H1 (cell line): Measurements from ENCODE around the gene AK8. TPM values are rescaled to one million over a fixed set of nuclear protein-coding genes. Genes with fewer than 3 reads are reported as not detected.

Experiments used
- CTCF ChIA-PET: fragments of 300-600 bp; sonication (Branson Sonifier 250); formaldehyde crosslinking; loops from one replicate; lab custom pipeline; 2021; ENCODE audit not compliant: partially characterized antibody; lab: Charles Lee
- POLR2A ChIA-PET: fragments of 300-600 bp; sonication (Branson Sonifier 250); formaldehyde crosslinking; loops from one replicate; lab custom pipeline; 2021; ENCODE audit warnings: inconsistent platforms; ENCODE audit not compliant: partially characterized antibody; lab: Charles Lee
- DNase-seq, 2 experiments: peaks; one replicate each; pipeline versions ENCODE4 v3.0.0 to v3.0.0-alpha.2; 2010 to 2022; ENCODE audit warnings: low spot score in 2 of 2, low read depth in 1 of 2, mixed read lengths in 1 of 2
- FAIRE-seq: peaks from 2 replicates; lab custom pipeline; 2011; peaks lifted over from hg19 to GRCh38; lab: Jason Lieb, UNC
- H2AFZ ChIP-seq: 2 replicates; pipeline ENCODE4 v1.8.1; 2012; ENCODE audit warnings: low read length, inconsistent platforms
- H2AK5ac ChIP-seq: 2 replicates; pipeline ENCODE4 v1.6.1; 2013; ENCODE audit warnings: low read depth, low read length
- H2BK120ac ChIP-seq: replicated peaks from 2 replicates; pipeline ENCODE3; 2013; ENCODE audit warnings: low read depth, low read length, inconsistent platforms
- H2BK12ac ChIP-seq: 2 replicates; pipeline ENCODE4 v1.6.1; 2013; ENCODE audit warnings: low read depth, low read length
- H2BK15ac ChIP-seq: 2 replicates; pipeline ENCODE4 v1.6.1; 2013; ENCODE audit warnings: low read length
- H2BK20ac ChIP-seq: 2 replicates; pipeline ENCODE4 v1.6.1; 2013; ENCODE audit warnings: low read length
- H2BK5ac ChIP-seq: 2 replicates; pipeline ENCODE4 v1.6.1; 2013; ENCODE audit warnings: low read depth, low read length
- H3K14ac ChIP-seq: 2 replicates; pipeline ENCODE4 v1.6.1; 2013; ENCODE audit warnings: inconsistent platforms; ENCODE audit not compliant: insufficient read length
- H3K18ac ChIP-seq: 2 replicates; pipeline ENCODE4 v1.6.1; 2013; ENCODE audit warnings: low read length; ENCODE audit errors: extremely low read depth
- H3K23ac ChIP-seq: 2 replicates; pipeline ENCODE4 v1.6.1; 2013; ENCODE audit warnings: inconsistent platforms; ENCODE audit not compliant: insufficient read length
- H3K23me2 ChIP-seq: 2 replicates; pipeline ENCODE4 v1.6.1; 2013; ENCODE audit warnings: low read depth, low read length
- H3K27ac ChIP-seq: 2 replicates; pipeline ENCODE4 v1.6.1; 2011; ENCODE audit warnings: low read depth, low read length, inconsistent platforms
- H3K27me3 ChIP-seq, 4 experiments: replicated peaks in 1 of 4; 1 replicate in 1 of 4; 2 replicates in 3 of 4; pipeline versions ENCODE4 v1.6.1 to v1.8.1; 2011 to 2013; ENCODE audit warnings: low read length in 3 of 4, mild to moderate bottlenecking in 3 of 4, inconsistent platforms in 2 of 4, mixed read lengths in 2 of 4, moderate library complexity in 1 of 4; ENCODE audit not compliant: control insufficient read depth in 3 of 4, insufficient read depth in 3 of 4; ENCODE audit errors: extremely low read depth in 1 of 4
- H3K36me3 ChIP-seq, 4 experiments: 2 replicates each; pipeline versions ENCODE4 v1.6.1 to v1.8.1; 2011 to 2013; ENCODE audit warnings: mild to moderate bottlenecking in 4 of 4, low read length in 3 of 4, moderate library complexity in 2 of 4, control low read depth in 1 of 4, inconsistent platforms in 1 of 4; ENCODE audit not compliant: insufficient read depth in 4 of 4, control insufficient read depth in 2 of 4
- H3K4ac ChIP-seq: replicated peaks from 2 replicates; pipeline ENCODE3; 2013; ENCODE audit warnings: low read length, low read depth, mixed read lengths, inconsistent platforms; ENCODE audit not compliant: insufficient read length
- H3K4me1 ChIP-seq, 4 experiments: replicated peaks in 1 of 4; 1 replicate in 1 of 4; 2 replicates in 3 of 4; pipeline versions ENCODE4 v1.6.1 to v1.8.1; 2011 to 2013; ENCODE audit warnings: low read length in 3 of 4, inconsistent platforms in 2 of 4, mixed read lengths in 1 of 4; ENCODE audit not compliant: insufficient read depth in 4 of 4, control insufficient read depth in 3 of 4
- H3K4me2 ChIP-seq, 2 experiments: 2 replicates each; pipeline versions ENCODE4 v1.6.1 to v1.8.1; 2011 to 2013; ENCODE audit warnings: low read depth in 2 of 2, low read length in 2 of 2, control low read depth in 1 of 2, inconsistent platforms in 1 of 2, mild to moderate bottlenecking in 1 of 2; ENCODE audit not compliant: insufficient read depth in 1 of 2
- H3K4me3 ChIP-seq, 4 experiments: fragments of 200-600, 300-600 bp in 1 of 4; sonication (generic), shearing (Covaris generic), sonication (Bioruptor Twin) in 1 of 4; 2 replicates each; pipeline versions ENCODE4 v1.5.1 to v1.8.1; 2011 to 2016; ENCODE audit warnings: low read length in 4 of 4, low read depth in 3 of 4, control low read depth in 2 of 4, inconsistent platforms in 2 of 4, mild to moderate bottlenecking in 2 of 4, mixed read lengths in 1 of 4, moderate library complexity in 1 of 4; ENCODE audit not compliant: insufficient read depth in 2 of 4; ENCODE audit errors: extremely low read depth in 1 of 4
- H3K56ac ChIP-seq: replicated peaks from 2 replicates; pipeline ENCODE3; 2013; ENCODE audit warnings: low read depth, mild to moderate bottlenecking, mixed read lengths, low read length, inconsistent platforms; ENCODE audit not compliant: insufficient read length
- H3K79me1 ChIP-seq: 2 replicates; pipeline ENCODE4 v1.6.1; 2013; ENCODE audit warnings: low read depth, low read length, control low read depth
- H3K79me2 ChIP-seq, 2 experiments: 2 replicates each; pipeline versions ENCODE4 v1.6.1 to v1.8.1; 2012 to 2013; ENCODE audit warnings: low read length in 2 of 2, mild to moderate bottlenecking in 2 of 2, inconsistent platforms in 1 of 2; ENCODE audit not compliant: insufficient read depth in 2 of 2, control insufficient read depth in 1 of 2
- H3K9ac ChIP-seq, 4 experiments: replicated peaks in 1 of 4; 1 replicate in 1 of 4; 2 replicates in 3 of 4; pipeline versions ENCODE4 v1.6.1 to v1.8.1; 2011 to 2013; ENCODE audit warnings: low read depth in 3 of 4, low read length in 3 of 4, control low read depth in 2 of 4, mild to moderate bottlenecking in 2 of 4, moderate library complexity in 2 of 4, inconsistent platforms in 1 of 4; ENCODE audit errors: extremely low read depth in 1 of 4
- H3K9me3 ChIP-seq, 2 experiments: 2 replicates each; pipeline versions ENCODE4 v1.6.1 to v1.8.1; 2012 to 2013; ENCODE audit warnings: mild to moderate bottlenecking in 2 of 2, moderate library complexity in 2 of 2, control low read depth in 1 of 2, inconsistent platforms in 1 of 2, low read depth in 1 of 2, low read length in 1 of 2, mixed read lengths in 1 of 2; ENCODE audit not compliant: insufficient read depth in 2 of 2
- H4K20me1 ChIP-seq, 2 experiments: replicated peaks in 1 of 2; 2 replicates each; pipeline versions ENCODE3 to v1.8.1; 2011 to 2013; ENCODE audit warnings: inconsistent platforms in 2 of 2, low read length in 2 of 2, mild to moderate bottlenecking in 1 of 2; ENCODE audit not compliant: insufficient read depth in 2 of 2, control insufficient read depth in 1 of 2
- H4K5ac ChIP-seq: 2 replicates; pipeline ENCODE4 v1.6.1; 2013; ENCODE audit warnings: low read length, low read depth, mixed read lengths, inconsistent platforms; ENCODE audit not compliant: insufficient read length
- H4K8ac ChIP-seq: 2 replicates; pipeline ENCODE4 v1.8.0; 2013; ENCODE audit warnings: mild to moderate bottlenecking, moderate library complexity, low read length, inconsistent platforms; ENCODE audit not compliant: insufficient read depth; ENCODE audit errors: extremely low read depth
- H4K91ac ChIP-seq: replicated peaks from 2 replicates; pipeline ENCODE3; 2013; ENCODE audit warnings: low read length, mixed read lengths, inconsistent platforms; ENCODE audit not compliant: insufficient read length
- ASH2L ChIP-seq: fragments of 200-600, 300-600 bp; sonication (generic); IDR thresholded peaks from one replicate; pipeline ENCODE4 v1.7.1; 2017; ENCODE audit warnings: low read length
- ATF2 ChIP-seq: IDR thresholded peaks from 2 replicates; pipeline ENCODE4 v1.6.1; 2012; ENCODE audit warnings: low read length, inconsistent platforms
- BCL11A ChIP-seq, 2 experiments: IDR thresholded peaks; one replicate each; pipeline ENCODE4 v1.6.1; 2011; ENCODE audit warnings: low read depth in 2 of 2, low read length in 2 of 2, mild to moderate bottlenecking in 2 of 2
- CREB1 ChIP-seq: IDR thresholded peaks from 2 replicates; pipeline ENCODE4 v1.6.1; 2012; ENCODE audit warnings: inconsistent platforms
- EP300 ChIP-seq, 2 experiments: IDR thresholded peaks; 1 replicate in 1 of 2; 2 replicates in 1 of 2; pipeline ENCODE4 v1.6.1; 2011 to 2012; ENCODE audit warnings: low read depth in 2 of 2, low read length in 2 of 2, mild to moderate bottlenecking in 2 of 2, borderline replicate concordance in 1 of 2, inconsistent platforms in 1 of 2, moderate library complexity in 1 of 2
- KDM5A ChIP-seq: fragments of 200-600 bp; IDR thresholded peaks from 2 replicates; pipeline ENCODE4 v1.7.1; 2012; ENCODE audit warnings: mild to moderate bottlenecking, low read length, inconsistent platforms, mixed read lengths
- RFX5 ChIP-seq: IDR thresholded peaks from 2 replicates; pipeline ENCODE4 v1.6.1; 2011; ENCODE audit warnings: low read depth, low read length, improper control_type of control experiment, borderline replicate concordance
- RNF2 ChIP-seq: fragments of 200-900, 300-1000 bp; sonication (generic); IDR thresholded peaks from 2 replicates; pipeline ENCODE4 v1.7.1; 2016; ENCODE audit warnings: borderline replicate concordance, low read depth, mild to moderate bottlenecking, antibody characterized with exemption, low read length; ENCODE audit not compliant: poor library complexity, severe bottlenecking; ENCODE audit errors: missing control alignments
- SIX5 ChIP-seq: IDR thresholded peaks from 2 replicates; pipeline ENCODE4 v1.6.1; 2011; ENCODE audit warnings: mild to moderate bottlenecking, low read depth, low read length
- SP2 ChIP-seq: IDR thresholded peaks from 2 replicates; pipeline ENCODE4 v1.6.1; 2012; ENCODE audit warnings: mild to moderate bottlenecking, low read length, inconsistent platforms
- SUZ12 ChIP-seq: fragments of 200-600 bp; sonication (generic); IDR thresholded peaks from 2 replicates; pipeline ENCODE4 v1.6.1; 2012; ENCODE audit warnings: mild to moderate bottlenecking, inconsistent platforms, low read length, moderate library complexity, mixed read lengths
- TAF7 ChIP-seq: optimal IDR thresholded peaks from 2 replicates; pipeline ENCODE3; 2011; ENCODE audit warnings: low read depth, mild to moderate bottlenecking, inconsistent platforms, low read length, moderate library complexity, borderline replicate concordance
- WGBS, 2 experiments: shearing (Covaris generic) in 1 of 2; methylation state at CpG; one replicate each; pipeline versions ENCODE4 v1.1.6 to v1.1.7; 2013 to 2015; ENCODE audit warnings: low lambda C conversion rate in 2 of 2, mixed read lengths in 2 of 2, inconsistent platforms in 1 of 2, low coverage in 1 of 2, missing lambda C conversion rate in 1 of 2; ENCODE audit not compliant: insufficient replicate concordance in 2 of 2, insufficient coverage in 1 of 2, insufficient read length in 1 of 2; ENCODE audit errors: extremely low coverage in 1 of 2, missing lambda C conversion rate in 1 of 2; 5-methylcytosine and 5-hydroxymethylcytosine counted together
- polyA plus RNA-seq, 7 experiments: library from polyadenylated mRNA; depleted of rRNA in 3 of 7; stranded (reverse) in 5 of 7; unstranded in 2 of 7; fragments of >200 nt in 5 of 7; fragments of 200-250 nt in 2 of 7; gene quantifications; 1 replicate in 5 of 7; 2 replicates in 1 of 7; 4 replicates in 1 of 7; pipeline versions ENCODE4 v1.2.1 to v1.2.3, GENCODE V29; 2011 to 2013; ENCODE audit warnings: missing spikeins in 2 of 7, mixed read lengths in 2 of 7
- total RNA-seq: library from RNA; stranded (reverse); fragmentation: NEBNext Ultra II Directional; extraction: Animal tissue kit (Norgen Biotek cat#: 25700); gene quantifications from 2 replicates; pipeline ENCODE4 v1.2.1, GENCODE V29; 2021

The AK8 gene
- total and polyA plus RNA-seq, 2 of the 8 experiments (the other 6 are each of a cell fraction or from before 2014, with no cell fraction given), result 0.35 to 0.48 TPM

DNA sequence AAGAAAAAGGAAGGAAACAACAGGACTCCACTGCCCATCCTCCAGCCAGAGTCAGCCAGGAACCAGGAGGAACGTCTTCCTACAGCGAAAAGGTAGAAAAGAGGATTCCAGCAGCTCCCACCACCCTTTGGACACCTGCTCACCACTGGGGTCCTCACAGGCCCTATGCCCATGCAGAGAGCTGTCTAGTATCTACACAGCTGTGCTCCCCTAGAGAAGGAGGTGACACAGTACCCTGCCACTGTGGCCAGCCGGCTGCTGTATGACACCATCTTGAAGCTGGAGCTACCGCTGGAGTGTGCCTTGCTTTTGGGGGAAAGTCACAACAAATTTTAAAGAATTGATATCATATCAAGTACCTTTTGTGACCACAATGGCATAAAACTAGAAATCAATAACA, 115.2 kb downstream of the AK8 start:
- Histone ChIP-seq H2AFZ (no peak overlapping the region), H3K79me2 (no peaks in the 10 kb centered on the region), H2AK5ac (no peak overlapping the region), H3K56ac (no peak overlapping the region), H3K9ac (no peak overlapping the region), H3K14ac (no peak overlapping the region), H3K27ac (no peak overlapping the region), H3K27me3 (no peaks in the 10 kb centered on the region; a peak in 1 of 7 replicates), H3K4ac (no peak overlapping the region), H4K91ac (no peak overlapping the region), H2BK5ac (no peak overlapping the region), H4K8ac (no peak overlapping the region), H3K36me3 (no peaks in the 10 kb centered on the region), H2BK12ac (no peak overlapping the region), H3K79me1 (no peaks in the 10 kb centered on the region), H3K23me2 (no peaks in the 10 kb centered on the region), H4K20me1 (no peaks in the 10 kb centered on the region), H3K9me3 (no peaks in the 10 kb centered on the region; a peak in 1 of 4 replicates), H3K18ac (no peak overlapping the region), H3K4me1 (no peaks in the 10 kb centered on the region), H3K4me3 (no peak overlapping the region), H2BK15ac (no peak overlapping the region), H4K5ac (no peak overlapping the region), H2BK120ac (no peak overlapping the region), H3K23ac (no peak overlapping the region), H2BK20ac (no peak overlapping the region), H3K4me2 (no peak overlapping the region)
- DNase-seq (no peak), FAIRE-seq (no peak)
- 87% methylated on average over 4 of the region's 4 CpGs; no CpG with 5 or more reads in 1 of the 2 experiments for WGBS, 2 experiments
- CTCF ChIA-PET, result interaction anchor here (0.9 to 2.2 kb wide), 7 partner anchors 9 to 89 kb away, joined by 3 to 11 read pairs (median 3); no protein-coding TSS in a partner anchor
- POLR2A ChIA-PET, result no interaction called here
- TF ChIP-seq KDM5A, result no peak
- TF ChIP-seq SUZ12, result no peak
- TF ChIP-seq EP300 (IDR thresholded peaks at IDR 0.05; ENCODE audit: borderline replicate concordance in 1 of 2, low read depth in 2 of 2, low read length in 2 of 2), result no peak
- no peak for TF ChIP-seq TAF7
- TF ChIP-seq CREB1, result no peak
- TF ChIP-seq SP2, result no peak
- TF ChIP-seq SIX5, result no peak
- no peak for TF ChIP-seq BCL11A (IDR thresholded peaks at IDR 0.05; ENCODE audit: low read depth in 2 of 2, low read length in 2 of 2)
- no peak for TF ChIP-seq ASH2L
- no peak for TF ChIP-seq RFX5
- TF ChIP-seq ATF2, result no peak
- no peak for TF ChIP-seq RNF2
